Brain pericyte (primary cell): ENCODE data around the gene YWHAE.
"Not testable (repeated sequence)": the region's sequence is repeated elsewhere in the genome, so short reads cannot be mapped to it uniquely, and the experiment has no call there.

Experiments
- DNase-seq: peaks from one replicate; pipeline ENCODE4 v3.0.0-alpha.2; 2012; ENCODE audit warnings: low read depth, low spot score

YWHAE gene

DNA sequence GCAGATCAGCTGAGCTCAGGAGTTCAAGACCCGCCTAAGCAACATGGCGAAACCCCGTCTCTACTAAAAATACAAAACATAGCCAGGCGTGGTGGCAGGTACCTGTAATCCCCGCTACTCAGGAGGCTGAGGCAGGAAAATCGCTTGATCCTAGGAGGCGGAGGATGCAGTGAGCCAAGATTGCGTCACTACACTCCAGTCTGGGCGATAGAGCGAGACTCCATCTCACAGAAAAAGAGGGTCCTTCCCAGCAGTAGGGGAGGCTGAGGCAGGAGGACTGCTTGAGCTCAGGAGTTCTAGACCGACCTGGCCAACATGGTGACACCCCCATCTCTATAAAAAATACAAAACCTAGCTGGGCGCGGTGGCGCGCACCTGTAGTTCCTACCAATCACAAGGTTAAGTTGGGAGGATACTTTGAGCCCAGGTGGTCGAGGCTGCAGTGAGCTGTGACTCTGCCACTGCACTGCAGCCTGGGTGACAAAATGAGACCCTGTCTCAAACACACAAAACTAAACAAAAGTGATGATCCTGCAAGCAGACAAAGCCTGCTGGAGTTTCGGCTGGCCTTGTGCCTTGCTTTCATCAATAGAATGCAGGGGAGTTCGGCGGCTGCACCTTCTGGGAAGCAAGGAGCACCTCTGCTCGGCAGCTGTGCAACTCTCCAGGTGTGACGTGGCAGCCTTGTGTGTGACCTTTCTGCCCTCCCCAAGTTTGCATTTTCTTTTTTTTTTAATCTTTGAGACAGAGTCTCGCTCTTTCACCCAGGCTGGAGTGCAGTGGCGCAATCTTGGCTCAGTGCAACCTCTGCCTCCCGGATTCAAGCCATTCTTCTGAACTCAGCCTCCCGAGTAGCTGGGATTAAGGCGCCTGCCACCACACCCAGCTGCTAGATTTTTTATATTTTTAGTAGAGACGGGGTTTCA lies 12.4 kb upstream of the YWHAE start:
- DNase-seq: no peak

GRCh38 chr17:1402262-1402586 lies 2.2 kb upstream of the YWHAE start:
- no peak for DNase-seq

GRCh38 chr17:1398931-1399678 lies 917 bp downstream of the YWHAE start:
- no peak for DNase-seq

- no peak for DNase-seq
Observed at GRCh38 chr17:1398028-1398427, 2.0 kb downstream of the YWHAE start.

DNA sequence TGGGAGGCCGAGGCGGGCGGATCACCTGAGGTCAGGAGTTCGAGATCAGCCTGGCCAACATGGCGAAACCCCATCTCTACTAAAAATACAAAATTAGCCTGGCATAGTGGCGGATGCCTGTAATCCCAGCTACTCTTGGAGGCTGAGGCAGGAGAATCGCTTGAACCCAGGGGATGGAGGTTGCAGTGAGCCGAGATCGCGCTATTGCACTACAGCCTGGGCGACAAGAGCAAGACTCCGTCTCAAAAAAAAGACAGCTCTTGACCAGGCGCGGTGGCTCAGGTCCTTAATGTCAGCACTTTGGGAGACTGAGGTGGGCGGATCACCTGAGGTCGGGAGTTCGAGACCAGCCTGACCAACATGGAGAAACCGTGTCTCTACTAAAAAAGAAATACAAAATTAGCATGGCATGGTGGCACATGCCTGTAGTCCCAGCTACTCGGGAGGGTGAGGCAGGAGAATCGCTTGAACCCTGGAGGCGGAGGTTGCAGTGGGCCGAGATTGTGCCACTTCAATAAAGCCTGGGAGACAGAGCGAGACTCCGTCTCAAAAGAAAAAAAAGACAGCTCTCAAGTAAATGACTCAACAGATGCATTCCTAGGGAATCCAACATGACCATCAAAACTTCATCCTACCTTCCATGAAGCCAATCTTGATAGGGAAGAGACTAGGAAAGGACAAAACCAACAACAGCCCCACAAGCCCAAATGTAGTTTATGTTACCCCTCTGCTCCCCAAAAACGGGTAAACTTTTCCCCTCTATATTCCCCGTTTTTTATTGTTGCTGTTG lies 4.0 kb downstream of the YWHAE start:
- DNase-seq: not testable (repeated sequence)

- DNase-seq: no peak
Observed at GRCh38 chr17:1391577-1391976, 8.4 kb downstream of the YWHAE start.

DNA sequence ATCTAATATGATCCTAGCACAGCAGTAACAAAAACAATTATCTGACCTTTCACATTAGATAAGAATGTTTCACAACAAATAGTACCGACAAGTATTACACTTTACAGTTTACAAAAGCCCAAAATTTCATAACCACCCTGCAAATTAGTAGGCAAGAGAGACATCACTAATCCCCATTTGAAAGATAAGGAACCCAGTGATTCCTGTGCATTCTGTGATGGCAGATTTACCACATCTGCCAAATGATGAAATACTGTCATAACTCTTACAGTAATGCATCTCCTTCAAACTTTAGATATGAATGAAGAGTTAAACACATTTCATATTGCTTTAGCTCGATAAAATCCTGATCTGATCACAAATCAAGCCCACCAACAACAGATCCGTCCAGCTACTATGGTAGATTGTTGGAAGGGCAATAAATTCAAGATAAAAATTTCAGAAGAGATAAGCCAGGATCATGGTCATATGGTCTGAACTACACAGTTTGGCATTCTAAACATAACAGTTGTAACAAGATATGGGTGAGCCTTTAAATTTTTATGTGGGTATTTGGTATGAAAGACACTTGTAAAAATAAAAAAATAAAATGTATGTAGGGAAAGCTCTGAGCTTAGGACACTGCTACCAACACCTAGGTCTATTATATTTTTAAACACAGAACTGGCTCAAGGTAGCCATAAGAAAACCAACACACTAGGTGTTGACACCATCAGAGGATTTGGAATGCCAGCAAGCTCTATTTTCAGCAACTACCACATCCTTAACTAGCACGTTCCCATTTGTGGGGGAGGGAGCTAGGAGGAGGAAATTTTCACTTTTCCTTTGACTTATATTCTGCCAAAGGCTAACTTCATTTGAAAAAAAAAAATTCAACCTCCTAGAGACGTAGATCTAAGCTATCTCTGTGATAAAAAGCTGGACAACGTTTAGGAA lies 9.3 kb downstream of the YWHAE start:
- DNase-seq: no peak

DNA sequence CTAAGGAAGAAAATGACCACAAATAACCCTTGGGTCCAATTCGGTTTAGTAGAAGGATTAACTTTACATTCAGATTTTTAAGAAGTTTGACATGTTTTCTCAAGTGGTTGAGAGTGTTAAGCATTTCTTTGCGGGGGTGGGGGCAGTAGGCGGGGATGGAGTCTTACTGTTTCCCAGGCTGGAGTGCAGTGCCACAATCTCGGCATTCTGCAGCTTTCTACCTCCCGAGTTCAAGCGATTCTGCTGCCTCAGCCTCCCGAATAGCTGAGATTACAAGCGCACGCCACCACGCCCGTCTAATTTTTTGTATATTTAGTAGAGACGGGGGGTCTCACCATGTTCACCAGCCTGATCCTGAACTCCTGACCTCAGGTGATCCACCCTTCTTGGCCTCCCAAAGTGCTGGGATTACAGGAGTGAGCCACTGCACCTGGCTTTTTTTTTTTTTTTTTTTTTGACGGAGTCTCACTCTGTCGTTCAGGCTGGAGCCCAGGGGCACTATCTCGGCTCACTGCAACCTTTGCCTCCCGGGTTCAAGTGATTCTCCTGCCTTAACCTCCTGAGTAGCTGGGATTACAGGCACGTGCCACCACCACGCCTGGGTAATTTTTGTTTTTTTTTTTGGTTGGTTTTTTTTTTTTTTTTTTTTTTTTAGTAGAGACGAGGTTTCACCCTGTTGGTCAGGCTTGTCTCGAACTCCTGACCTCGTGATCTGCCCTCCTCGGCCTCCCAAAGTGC lies 12.4 kb downstream of the YWHAE start:
- not testable (repeated sequence) for DNase-seq

- not testable (repeated sequence) for DNase-seq
Observed at GRCh38 chr17:1386675-1387190, 13.3 kb downstream of the YWHAE start.

GRCh38 chr17:1386265-1386664 lies 13.8 kb downstream of the YWHAE start:
- DNase-seq: no peak

GRCh38 chr17:1385861-1386260 lies 14.2 kb downstream of the YWHAE start:
- DNase-seq: no peak

- DNase-seq: no peak
Observed at GRCh38 chr17:1384905-1385435, 15.1 kb downstream of the YWHAE start.

GRCh38 chr17:1379930-1380313 lies 20.1 kb downstream of the YWHAE start:
- no peak for DNase-seq

DNA sequence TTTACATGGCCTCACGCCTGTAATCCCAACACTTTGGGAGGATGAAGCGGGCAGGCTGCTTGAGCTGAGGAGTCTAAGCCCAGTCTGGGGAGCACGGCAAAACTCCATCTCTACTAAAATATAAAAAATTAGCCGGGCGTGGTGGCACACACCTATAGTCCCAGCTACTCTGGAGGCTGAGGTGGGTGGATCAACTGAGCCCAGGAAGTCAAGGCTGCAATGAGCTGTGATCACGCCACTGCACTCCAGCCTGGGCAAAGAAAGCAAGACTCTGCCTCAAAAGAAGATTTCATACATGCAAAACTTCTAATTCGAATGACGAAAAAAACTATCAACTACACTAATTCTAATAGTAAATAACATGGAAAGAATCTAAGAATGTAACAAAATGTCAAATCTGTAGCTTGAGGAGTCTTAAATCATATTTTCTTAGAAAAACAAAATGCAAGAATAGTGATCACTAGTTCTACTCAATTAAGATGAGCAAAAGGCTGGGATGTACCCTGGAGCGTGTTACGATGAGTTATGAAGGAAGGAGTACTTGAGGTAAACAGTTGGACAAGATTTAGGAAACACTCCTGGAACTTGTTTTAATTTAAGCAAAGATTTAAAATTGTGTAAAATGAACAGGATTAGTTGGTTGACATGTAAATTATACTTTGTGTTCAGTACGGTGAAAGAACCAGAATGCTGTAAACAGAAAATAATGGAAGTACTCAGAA lies 20.7 kb downstream of the YWHAE start:
- no peak for DNase-seq

- not testable (repeated sequence) for DNase-seq
Observed at GRCh38 chr17:1378476-1378860, 21.6 kb downstream of the YWHAE start.

- DNase-seq: no peak
Observed at GRCh38 chr17:1377334-1377733, 22.7 kb downstream of the YWHAE start.

DNA sequence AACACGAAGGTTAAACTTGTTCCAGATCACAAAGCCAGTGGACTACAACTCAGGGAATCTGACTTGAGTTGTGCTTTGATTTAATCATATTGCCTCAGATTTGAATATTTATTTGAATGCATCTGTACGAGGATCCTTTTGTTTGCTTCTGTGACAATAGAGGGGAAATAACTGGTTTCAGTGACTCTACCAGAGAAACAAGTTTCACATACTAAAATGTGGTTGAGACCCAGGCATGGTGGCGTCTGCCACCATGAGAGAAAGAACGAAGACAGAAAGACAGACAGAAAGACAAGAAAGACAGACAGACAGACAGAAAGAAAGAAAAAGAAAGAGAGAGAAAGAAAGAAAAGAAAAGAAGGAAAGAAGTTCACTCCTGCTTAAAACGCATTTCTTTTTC lies 24.0 kb downstream of the YWHAE start:
- no peak for DNase-seq

- no peak for DNase-seq
Observed at GRCh38 chr17:1375615-1376014, 24.4 kb downstream of the YWHAE start.
